Measurements from ENCODE around the gene LIMK2. TPM values are rescaled to one million over a fixed set of nuclear protein-coding genes. Genes with fewer than 3 reads are reported as not detected.
A peak's percentile ranks its signal among the peaks of the same experiment; 100 is the strongest.
"Not testable (repeated sequence)": the region's sequence is repeated elsewhere in the genome, so short reads cannot be mapped to it uniquely, and the experiment has no call there.

LIMK2 gene
- total RNA-seq, 2 experiments from 2014 or later, result 23.2 to 25.5 TPM

DNA sequence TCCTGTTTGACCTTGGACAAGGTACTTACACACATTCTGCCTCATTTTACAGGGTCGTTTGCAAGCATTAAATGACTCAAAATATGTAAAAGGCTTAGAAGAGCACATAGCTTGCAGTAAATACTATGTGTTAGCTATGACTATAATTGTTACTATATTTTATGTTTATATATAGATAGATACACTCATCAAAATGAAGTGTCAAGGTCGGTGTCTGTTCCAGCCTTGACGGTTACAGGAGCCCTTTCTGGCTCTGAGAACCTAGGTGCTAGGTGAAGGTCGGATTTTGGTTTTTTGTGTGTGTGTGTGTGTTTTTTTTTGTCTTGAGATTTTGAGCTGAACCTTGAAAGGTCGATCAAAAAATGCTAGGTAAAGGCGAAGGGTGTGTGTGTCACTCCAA, 24.5 kb upstream of the LIMK2 start:
- DNase-seq (no peak), ATAC-seq (no peak)
- POLR2A ChIA-PET, result no interaction called here
- TF ChIP-seq, protein P1, sequence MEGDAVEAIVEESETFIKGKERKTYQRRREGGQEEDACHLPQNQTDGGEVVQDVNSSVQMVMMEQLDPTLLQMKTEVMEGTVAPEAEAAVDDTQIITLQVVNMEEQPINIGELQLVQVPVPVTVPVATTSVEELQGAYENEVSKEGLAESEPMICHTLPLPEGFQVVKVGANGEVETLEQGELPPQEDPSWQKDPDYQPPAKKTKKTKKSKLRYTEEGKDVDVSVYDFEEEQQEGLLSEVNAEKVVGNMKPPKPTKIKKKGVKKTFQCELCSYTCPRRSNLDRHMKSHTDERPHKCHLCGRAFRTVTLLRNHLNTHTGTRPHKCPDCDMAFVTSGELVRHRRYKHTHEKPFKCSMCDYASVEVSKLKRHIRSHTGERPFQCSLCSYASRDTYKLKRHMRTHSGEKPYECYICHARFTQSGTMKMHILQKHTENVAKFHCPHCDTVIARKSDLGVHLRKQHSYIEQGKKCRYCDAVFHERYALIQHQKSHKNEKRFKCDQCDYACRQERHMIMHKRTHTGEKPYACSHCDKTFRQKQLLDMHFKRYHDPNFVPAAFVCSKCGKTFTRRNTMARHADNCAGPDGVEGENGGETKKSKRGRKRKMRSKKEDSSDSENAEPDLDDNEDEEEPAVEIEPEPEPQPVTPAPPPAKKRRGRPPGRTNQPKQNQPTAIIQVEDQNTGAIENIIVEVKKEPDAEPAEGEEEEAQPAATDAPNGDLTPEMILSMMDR (IDR thresholded peaks at IDR 0.05), result no peak
- peaks cover 8% of the 10 kb centered on the region for H3K36me3 Mint-ChIP-seq (ENCODE audit: low read depth)
- CTCF ChIA-PET, result interaction anchor here (0.5 kb wide), 1 partner anchor 23 kb away, joined by 3 read pairs; no protein-coding TSS in a partner anchor
- H3K27ac Mint-ChIP-seq, result no peak overlapping the region
- no peaks in the 10 kb centered on the region for H3K9me3 Mint-ChIP-seq
- H3K4me3 Mint-ChIP-seq, result no peak overlapping the region
- no peaks in the 10 kb centered on the region for H3K27me3 Mint-ChIP-seq
- H3K4me1 Mint-ChIP-seq (ENCODE audit: low read depth), result no peaks in the 10 kb centered on the region
- intact Hi-C loops (cut with micrococcal nuclease), result no loop called here

DNA sequence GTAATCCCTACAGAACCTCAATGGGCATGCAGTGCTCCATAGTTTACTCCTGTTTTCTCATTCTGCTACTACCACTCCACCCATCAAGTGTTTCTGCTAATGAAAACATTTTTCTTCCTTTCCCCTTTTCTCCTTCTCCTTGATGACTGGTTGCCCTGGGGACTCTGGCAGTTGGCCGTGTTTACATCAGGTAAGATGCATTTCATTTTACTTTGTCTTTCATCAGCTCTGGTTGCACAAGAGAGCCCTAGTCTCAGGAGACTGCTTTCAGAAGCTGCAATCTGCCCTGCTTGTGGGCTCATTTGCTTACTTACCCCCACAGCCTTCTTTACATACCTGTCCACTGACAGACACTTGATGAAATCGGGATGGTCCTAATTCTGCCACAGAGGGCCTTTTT, 19.6 kb upstream of the LIMK2 start:
- no peaks in the 10 kb centered on the region for H3K4me1 Mint-ChIP-seq (ENCODE audit: low read depth)
- intact Hi-C loops (cut with micrococcal nuclease), result no loop called here
- H3K36me3 Mint-ChIP-seq (ENCODE audit: low read depth), result peaks cover 8% of the 10 kb centered on the region
- ChIA-PET POLR2A (interaction anchor here (1.0 kb wide), 2 partner anchors 19 to 26 kb away, joined by 3 to 4 read pairs; no protein-coding TSS in a partner anchor), CTCF (interaction anchor here (1.1 kb wide), 1 partner anchor 33 kb away, joined by 3 read pairs; the partner anchor contains the start of gene RNF185)
- no peaks in the 10 kb centered on the region for H3K9me3 Mint-ChIP-seq
- no peaks in the 10 kb centered on the region for H3K27me3 Mint-ChIP-seq
- TF ChIP-seq, protein P1 (IDR thresholded peaks at IDR 0.05), result no peak
- DNase-seq, result no peak
- no peak overlapping the region for H3K4me3 Mint-ChIP-seq
- no peak overlapping the region for H3K27ac Mint-ChIP-seq
- no peak for ATAC-seq

DNA sequence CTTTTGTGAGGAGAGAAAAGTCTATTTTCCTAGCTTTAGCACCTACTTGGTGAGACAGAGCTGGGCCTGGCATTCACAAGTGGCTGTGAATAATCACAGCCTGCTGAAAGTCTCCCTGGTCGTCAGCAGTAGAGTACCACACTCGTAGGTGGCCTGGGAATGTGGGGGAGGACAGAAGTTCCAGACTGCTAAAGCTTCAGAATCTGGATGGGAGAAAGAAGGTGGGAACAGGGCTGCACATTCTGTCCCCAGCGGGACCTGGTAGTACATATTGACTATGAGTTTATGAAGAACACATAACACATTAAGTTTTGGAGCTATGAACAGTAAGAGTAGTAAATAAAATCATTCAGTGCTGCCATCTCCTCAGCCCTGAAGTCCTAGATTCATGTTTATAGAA, 19.0 kb upstream of the LIMK2 start:
- H3K27ac Mint-ChIP-seq, result no peak overlapping the region
- intact Hi-C loops (cut with micrococcal nuclease), result no loop called here
- H3K4me3 Mint-ChIP-seq, result no peak overlapping the region
- H3K27me3 Mint-ChIP-seq, result no peaks in the 10 kb centered on the region
- ChIA-PET POLR2A (interaction anchor here (1.0 kb wide), 2 partner anchors 20 to 26 kb away, joined by 3 to 4 read pairs; no protein-coding TSS in a partner anchor), CTCF (interaction anchor here (1.1 to 1.6 kb wide), 2 partner anchors 9 to 34 kb away, joined by 3 to 5 read pairs; partner anchors contain the start of gene RNF185)
- H3K36me3 Mint-ChIP-seq (ENCODE audit: low read depth), result peaks cover 3% of the 10 kb centered on the region
- H3K4me1 Mint-ChIP-seq (ENCODE audit: low read depth), result no peaks in the 10 kb centered on the region
- no peaks in the 10 kb centered on the region for H3K9me3 Mint-ChIP-seq
- TF ChIP-seq, protein P1 (IDR thresholded peaks at IDR 0.05), result no peak
- DNase-seq (no peak), ATAC-seq (no peak)

- ATAC-seq; intact Hi-C loops (cut with micrococcal nuclease); H3K4me1 Mint-ChIP-seq (ENCODE audit: low read depth); H3K36me3 Mint-ChIP-seq (ENCODE audit: low read depth); H3K27me3 Mint-ChIP-seq; CTCF ChIA-PET; H3K9me3 Mint-ChIP-seq; DNase-seq; H3K27ac Mint-ChIP-seq; H3K4me3 Mint-ChIP-seq: not testable (repeated sequence)
- POLR2A ChIA-PET, result interaction anchor here (0.9 to 1.0 kb wide), 2 partner anchors 16 to 50 kb away, joined by 3 read pairs; no protein-coding TSS in a partner anchor
Measured at GRCh38 chr22:31194681-31195080, 17.4 kb upstream of the LIMK2 start.

GRCh38 chr22:31199187-31199586, 12.9 kb upstream of the LIMK2 start:
- no peak overlapping the region for H3K4me3 Mint-ChIP-seq
- TF ChIP-seq, protein P1 (IDR thresholded peaks at IDR 0.05), result no peak
- H3K36me3 Mint-ChIP-seq (ENCODE audit: low read depth), result peaks cover 3% of the 10 kb centered on the region
- intact Hi-C loops (cut with micrococcal nuclease), result no loop called here
- H3K27ac Mint-ChIP-seq, result no peak overlapping the region
- ATAC-seq (no peak), DNase-seq (no peak)
- POLR2A ChIA-PET, result interaction anchor here (1.2 kb wide), 1 partner anchor 10 kb away, joined by 3 read pairs; no protein-coding TSS in a partner anchor
- H3K9me3 Mint-ChIP-seq, result no peaks in the 10 kb centered on the region
- CTCF ChIA-PET, result interaction anchor here (1.6 to 4.1 kb wide), 2 partner anchors 11 to 13 kb away, joined by 4 to 20 read pairs; partner anchors contain the start of gene LIMK2
- H3K27me3 Mint-ChIP-seq, result no peaks in the 10 kb centered on the region
- H3K4me1 Mint-ChIP-seq (ENCODE audit: low read depth), result no peaks in the 10 kb centered on the region

DNA sequence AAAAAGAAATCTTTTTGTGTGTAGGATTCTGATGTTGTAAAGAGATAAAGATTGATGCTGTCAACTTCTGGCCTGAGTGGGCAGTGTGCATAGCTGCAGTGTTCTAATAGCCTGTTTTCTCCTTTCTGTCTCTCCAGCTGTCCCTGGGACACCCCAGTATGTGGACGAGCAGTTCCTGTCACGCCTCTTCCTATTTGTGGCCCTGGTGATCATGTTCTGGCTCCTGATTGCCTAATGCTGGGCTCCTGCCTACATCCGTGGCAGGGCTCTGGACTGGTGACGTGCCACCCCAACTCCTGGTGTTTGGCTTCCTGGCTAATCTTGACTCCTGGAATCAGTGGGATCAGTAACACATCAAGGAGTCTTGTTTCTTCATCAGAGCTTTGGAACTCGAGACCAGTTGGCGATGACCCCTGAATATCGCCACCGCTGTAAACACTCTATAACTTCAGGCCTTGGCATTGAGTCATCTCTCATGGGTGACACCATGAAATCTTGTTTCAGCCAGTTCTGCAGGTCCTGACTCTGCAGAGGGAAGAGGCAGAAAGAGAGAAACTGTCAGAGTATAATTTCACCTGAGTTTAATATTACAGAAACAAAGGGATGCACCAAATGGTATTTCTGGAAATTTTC, 7.6 kb upstream of the LIMK2 start:
- intact Hi-C loops (cut with micrococcal nuclease); CTCF ChIA-PET; H3K27me3 Mint-ChIP-seq; DNase-seq; ATAC-seq; POLR2A ChIA-PET; H3K9me3 Mint-ChIP-seq; H3K4me1 Mint-ChIP-seq (ENCODE audit: low read depth); H3K4me3 Mint-ChIP-seq; H3K36me3 Mint-ChIP-seq (ENCODE audit: low read depth): not testable (repeated sequence)
- H3K27ac Mint-ChIP-seq, result peak overlapping the region; percentile 38

DNA sequence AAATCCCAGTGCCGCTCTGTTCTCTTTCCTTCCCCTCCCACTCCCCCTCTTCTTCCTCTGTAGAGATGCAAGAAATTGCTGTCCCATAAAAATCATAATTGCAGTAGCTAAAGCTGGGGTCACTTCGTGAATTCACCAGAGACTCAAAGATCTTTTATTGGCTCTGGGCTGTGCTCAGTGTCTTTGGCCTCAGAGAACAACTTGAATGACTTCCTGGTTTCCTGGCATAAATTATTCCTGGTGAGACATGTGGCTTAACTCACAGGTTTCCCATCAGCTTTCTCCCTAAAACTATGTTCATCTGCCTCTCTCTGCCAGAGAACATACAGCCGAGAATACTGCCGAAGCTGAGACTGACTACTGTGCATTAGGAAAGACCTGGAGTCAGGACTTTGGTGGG, 7.0 kb upstream of the LIMK2 start:
- ATAC-seq; H3K9me3 Mint-ChIP-seq; H3K4me1 Mint-ChIP-seq (ENCODE audit: low read depth); CTCF ChIA-PET; H3K36me3 Mint-ChIP-seq (ENCODE audit: low read depth); DNase-seq; intact Hi-C loops (cut with micrococcal nuclease); H3K27me3 Mint-ChIP-seq; H3K4me3 Mint-ChIP-seq; POLR2A ChIA-PET; H3K27ac Mint-ChIP-seq: not testable (repeated sequence)

DNA sequence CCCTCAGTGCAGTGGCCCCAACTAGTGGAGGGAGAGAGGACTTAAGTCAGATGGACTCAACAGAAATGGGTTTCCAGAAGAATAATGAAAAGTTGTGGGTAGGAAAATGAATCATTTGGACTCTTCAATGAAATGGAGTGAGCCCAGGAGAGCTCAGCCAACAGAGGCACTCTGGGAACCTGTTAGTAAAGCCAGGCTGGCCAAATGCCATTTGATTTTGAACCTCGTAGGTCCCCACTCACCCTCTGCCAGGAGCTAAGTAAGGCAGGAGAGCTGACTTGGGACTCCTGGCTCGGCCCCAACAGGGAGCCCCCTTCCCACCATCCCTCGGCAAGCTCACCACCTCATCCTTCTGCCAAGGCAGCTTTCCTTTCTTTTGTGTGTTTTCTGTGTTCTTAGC, 5.6 kb upstream of the LIMK2 start:
- H3K4me3 Mint-ChIP-seq; intact Hi-C loops (cut with micrococcal nuclease); H3K9me3 Mint-ChIP-seq; ATAC-seq; H3K27me3 Mint-ChIP-seq; H3K36me3 Mint-ChIP-seq (ENCODE audit: low read depth); POLR2A ChIA-PET; DNase-seq: not testable (repeated sequence)
- peak overlapping the region; percentile 7 for H3K27ac Mint-ChIP-seq
- peaks cover 15% of the 10 kb centered on the region for H3K4me1 Mint-ChIP-seq (ENCODE audit: low read depth)
- CTCF ChIA-PET, result interaction anchor here (0.6 to 1.4 kb wide), 3 partner anchors 11 to 91 kb away, joined by 3 to 4 read pairs (median 3); no protein-coding TSS in a partner anchor
